ENCODE results near the gene TOGARAM2. TPM values are rescaled to one million over a fixed set of nuclear protein-coding genes. Genes with fewer than 3 reads are reported as not detected.

Gene TOGARAM2
- total and polyA plus RNA-seq, 2 of the 8 experiments (the other 6 are each of a cell fraction or from before 2014, with no cell fraction given): 0.42 to 1.4 TPM

DNA sequence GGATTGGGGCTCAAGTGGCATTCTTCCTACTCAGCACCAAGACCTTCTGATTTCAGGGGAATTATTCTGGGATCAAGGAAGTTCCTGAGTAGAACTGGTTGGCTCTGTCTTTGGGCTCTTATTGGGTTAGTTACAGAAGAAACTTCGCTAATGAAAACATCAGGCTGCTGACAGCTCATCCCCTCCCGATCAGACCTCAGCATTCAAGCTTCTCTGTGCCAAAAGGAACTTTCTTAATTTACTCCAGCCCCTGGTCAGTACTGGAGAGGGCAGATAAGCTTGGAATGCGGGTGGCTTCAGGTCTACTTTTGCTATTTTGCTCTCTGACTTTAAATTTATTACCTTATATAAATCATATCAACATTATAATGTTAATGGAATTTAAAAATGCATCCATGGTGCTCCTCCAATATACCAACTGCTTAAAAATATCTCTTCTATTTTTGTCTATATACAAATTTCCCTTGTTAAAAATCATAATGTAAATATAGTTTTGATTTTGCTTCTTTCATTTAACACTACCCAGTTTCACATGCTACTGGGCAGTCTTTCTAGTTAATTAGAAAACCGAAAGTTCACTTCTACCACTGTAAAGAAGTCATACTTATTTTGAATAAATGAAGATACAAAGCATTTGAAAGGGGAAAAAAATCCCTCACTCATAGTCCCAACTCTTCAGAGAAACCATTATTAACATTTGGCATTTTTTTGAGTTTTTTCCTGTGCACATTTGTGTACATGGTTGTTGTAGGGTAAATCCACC, 58.8 kb downstream of the TOGARAM2 start (continued):
- no peak for TF ChIP-seq RNF2 (IDR thresholded peaks at IDR 0.05; ENCODE audit: borderline replicate concordance, low read depth, low read length, missing control alignments, poor library complexity, severe bottlenecking)

Data from H1 (cell line).